Osteoblast (primary cell): Measurements from ENCODE around the gene BMPR1B. TPM values are rescaled to one million over a fixed set of nuclear protein-coding genes. Genes with fewer than 3 reads are reported as not detected.
A peak's percentile ranks its signal among the peaks of the same experiment; 100 is the strongest.

Experiments
- DNase-seq: peaks from one replicate; pipeline ENCODE4 v3.0.0; 2011; ENCODE audit warnings: low spot score, mixed read lengths; ENCODE audit not compliant: insufficient read length; ENCODE audit errors: missing footprints
- H2AFZ ChIP-seq: 2 replicates; pipeline ENCODE4 v1.6.0; 2011; ENCODE audit warnings: mild to moderate bottlenecking, low read length
- H3K27ac ChIP-seq: 2 replicates; pipeline ENCODE4 v1.5.1; 2011; ENCODE audit warnings: mild to moderate bottlenecking, low read depth, low read length, moderate library complexity
- H3K27me3 ChIP-seq: 2 replicates; pipeline ENCODE4 v1.6.0; 2012; ENCODE audit warnings: mild to moderate bottlenecking, control low read depth, inconsistent platforms, low read length, moderate library complexity; ENCODE audit not compliant: insufficient read depth
- H3K36me3 ChIP-seq: 2 replicates; pipeline ENCODE4 v1.5.1; 2011; ENCODE audit warnings: mild to moderate bottlenecking, low read length, control low read depth, moderate library complexity; ENCODE audit not compliant: insufficient read depth
- H3K4me1 ChIP-seq: 2 replicates; pipeline ENCODE4 v1.5.1; 2011; ENCODE audit warnings: mild to moderate bottlenecking, low read length, control low read depth, moderate library complexity; ENCODE audit not compliant: insufficient read depth
- H3K4me2 ChIP-seq: 2 replicates; pipeline ENCODE4 v1.6.0; 2011; ENCODE audit warnings: mild to moderate bottlenecking, low read length; ENCODE audit not compliant: insufficient read depth
- H3K4me3 ChIP-seq: fragments of 200-600 bp; sonication (generic); 3 replicates; pipeline ENCODE4 v1.5.1; 2012; ENCODE audit warnings: mild to moderate bottlenecking, low read length, inconsistent platforms; ENCODE audit not compliant: insufficient read depth
- H3K79me2 ChIP-seq: 2 replicates; pipeline ENCODE4 v1.6.0; 2012; ENCODE audit warnings: mild to moderate bottlenecking, low read length, control low read depth, inconsistent platforms; ENCODE audit not compliant: insufficient read depth
- H3K9me3 ChIP-seq: 2 replicates; pipeline ENCODE4 v1.5.1; 2011; ENCODE audit warnings: low read depth, low read length, control low read depth
- H4K20me1 ChIP-seq: 2 replicates; pipeline ENCODE4 v1.6.0; 2012; ENCODE audit warnings: mild to moderate bottlenecking, low read length, control low read depth; ENCODE audit not compliant: insufficient read depth
- total RNA-seq: library from RNA; depleted of rRNA; stranded (reverse); fragments of >200 nt; gene quantifications from 2 replicates; pipeline ENCODE4 v1.2.3, GENCODE V29; 2012
- TF ChIP-seq, protein P1 (sequence below): IDR thresholded peaks from 2 replicates; pipeline ENCODE4 v1.5.1; 2011; ENCODE audit warnings: mild to moderate bottlenecking, low read depth, low read length, moderate library complexity; ENCODE audit errors: extremely low read depth

Gene BMPR1B
- total RNA-seq, 1 donor = 2.5 TPM

DNA sequence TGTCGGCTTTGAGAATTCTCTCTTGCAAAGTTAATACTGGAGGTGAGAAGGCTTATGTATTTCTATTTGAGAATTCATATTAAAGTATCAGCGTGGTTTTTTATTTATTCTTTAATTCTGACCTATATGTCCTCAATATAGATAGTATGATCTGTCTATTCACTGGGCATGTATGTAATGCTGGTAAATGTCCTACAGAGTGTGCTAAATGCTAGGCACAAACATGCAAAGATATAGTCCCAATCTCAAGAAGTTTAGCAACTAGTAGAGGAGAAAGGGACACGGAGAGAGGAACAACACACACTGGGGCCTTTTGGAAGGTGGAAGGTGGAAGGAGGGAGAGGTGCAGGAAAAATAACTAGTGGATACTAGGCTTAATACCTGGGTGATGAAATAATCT lies 11.0 kb upstream of the BMPR1B start:
- H3K79me2 ChIP-seq = no peaks in the 10 kb centered on the region
- TF ChIP-seq, protein P1, sequence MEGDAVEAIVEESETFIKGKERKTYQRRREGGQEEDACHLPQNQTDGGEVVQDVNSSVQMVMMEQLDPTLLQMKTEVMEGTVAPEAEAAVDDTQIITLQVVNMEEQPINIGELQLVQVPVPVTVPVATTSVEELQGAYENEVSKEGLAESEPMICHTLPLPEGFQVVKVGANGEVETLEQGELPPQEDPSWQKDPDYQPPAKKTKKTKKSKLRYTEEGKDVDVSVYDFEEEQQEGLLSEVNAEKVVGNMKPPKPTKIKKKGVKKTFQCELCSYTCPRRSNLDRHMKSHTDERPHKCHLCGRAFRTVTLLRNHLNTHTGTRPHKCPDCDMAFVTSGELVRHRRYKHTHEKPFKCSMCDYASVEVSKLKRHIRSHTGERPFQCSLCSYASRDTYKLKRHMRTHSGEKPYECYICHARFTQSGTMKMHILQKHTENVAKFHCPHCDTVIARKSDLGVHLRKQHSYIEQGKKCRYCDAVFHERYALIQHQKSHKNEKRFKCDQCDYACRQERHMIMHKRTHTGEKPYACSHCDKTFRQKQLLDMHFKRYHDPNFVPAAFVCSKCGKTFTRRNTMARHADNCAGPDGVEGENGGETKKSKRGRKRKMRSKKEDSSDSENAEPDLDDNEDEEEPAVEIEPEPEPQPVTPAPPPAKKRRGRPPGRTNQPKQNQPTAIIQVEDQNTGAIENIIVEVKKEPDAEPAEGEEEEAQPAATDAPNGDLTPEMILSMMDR = peak; percentile 29
- H3K9me3 ChIP-seq = no peaks in the 10 kb centered on the region
- no peak overlapping the region for H2AFZ ChIP-seq
- H3K36me3 ChIP-seq = no peaks in the 10 kb centered on the region
- no peak overlapping the region for H3K4me3 ChIP-seq
- no peaks in the 10 kb centered on the region for H3K4me1 ChIP-seq
- no peak overlapping the region for H3K27ac ChIP-seq
- no peak for DNase-seq
- no peaks in the 10 kb centered on the region for H4K20me1 ChIP-seq
- H3K27me3 ChIP-seq = peaks cover 4% of the 10 kb centered on the region
- H3K4me2 ChIP-seq = no peak overlapping the region

DNA sequence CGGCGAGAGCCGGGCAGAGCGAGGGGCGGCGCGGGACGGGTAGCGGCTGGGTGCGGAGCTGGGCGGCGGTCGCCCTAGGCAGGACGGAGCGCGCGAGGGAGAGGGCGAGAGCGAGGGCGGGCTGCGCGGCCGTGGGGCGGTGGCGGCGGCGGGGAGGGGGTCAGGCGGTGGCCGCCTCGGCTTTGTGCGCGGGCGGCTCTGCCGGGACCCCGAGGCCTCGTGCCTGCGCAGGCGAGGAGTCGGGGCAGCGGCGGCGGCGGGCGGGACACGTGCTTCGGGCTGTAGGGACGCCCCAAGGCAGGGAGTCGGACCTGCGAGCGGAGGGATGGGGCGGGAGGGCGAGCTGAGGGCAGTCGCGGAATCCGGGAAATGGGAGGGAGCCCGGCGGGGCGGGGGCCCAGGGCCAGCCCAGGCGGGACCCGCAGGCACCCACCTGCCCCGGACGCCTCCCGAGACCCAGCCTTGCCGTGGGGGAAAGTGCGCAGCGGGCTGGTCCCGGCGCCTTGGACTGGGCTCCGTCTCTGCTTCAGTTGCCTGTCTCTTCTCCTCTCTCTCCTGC lies 465 bp downstream of the BMPR1B start:
- peak; percentile 90 for DNase-seq
- Histone ChIP-seq H2AFZ (peak overlapping the region; percentile 89), H3K4me1 (peaks cover 6% of the 10 kb centered on the region), H3K27me3 (peaks cover 57% of the 10 kb centered on the region), H3K79me2 (no peaks in the 10 kb centered on the region), H4K20me1 (no peaks in the 10 kb centered on the region), H3K4me2 (peak overlapping the region; percentile 83), H3K27ac (no peak overlapping the region), H3K4me3 (peak overlapping the region; percentile 69), H3K9me3 (no peaks in the 10 kb centered on the region), H3K36me3 (no peaks in the 10 kb centered on the region)
- TF ChIP-seq, protein P1 = no peak

DNA sequence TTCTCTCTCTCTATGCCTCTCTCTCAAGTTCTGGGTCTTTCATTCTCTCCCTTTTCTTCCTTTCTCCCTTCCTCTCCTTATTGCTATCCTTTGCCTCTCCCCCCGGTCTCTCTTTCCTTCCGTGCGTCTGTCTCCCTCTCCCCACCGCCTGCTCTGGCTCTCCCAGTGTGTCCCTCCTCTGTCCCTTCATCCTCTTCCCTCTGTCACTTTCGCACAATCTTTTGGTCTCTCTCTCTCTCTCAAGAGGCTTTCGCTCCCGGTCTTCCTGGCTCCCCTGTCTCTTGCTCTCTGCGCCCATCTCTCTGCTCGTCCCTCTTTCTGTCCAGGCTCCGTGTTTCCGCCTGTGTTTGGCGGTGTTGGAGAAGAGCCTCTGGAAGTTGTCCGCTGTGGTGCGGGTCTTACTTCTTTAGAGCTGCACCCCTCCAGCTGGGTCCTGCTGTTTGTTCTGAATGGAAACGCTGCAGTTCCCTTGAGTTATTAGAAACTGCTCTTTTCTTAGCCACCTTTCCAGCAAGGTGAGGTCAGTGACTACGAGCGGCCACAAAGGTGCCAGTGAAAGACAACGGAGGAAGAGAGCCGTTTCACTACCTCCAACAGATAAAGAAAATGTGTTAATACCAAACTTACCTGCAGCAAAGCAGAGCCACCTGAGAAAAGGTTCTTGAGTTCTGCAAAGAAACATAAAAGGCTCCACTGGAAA lies 1.1 kb downstream of the BMPR1B start:
- Histone ChIP-seq H3K36me3 (no peaks in the 10 kb centered on the region), H2AFZ (peak overlapping the region; percentile 89), H3K27ac (no peak overlapping the region), H4K20me1 (no peaks in the 10 kb centered on the region), H3K4me2 (peak overlapping the region; percentile 83), H3K9me3 (no peaks in the 10 kb centered on the region), H3K4me1 (peaks cover 6% of the 10 kb centered on the region), H3K4me3 (peak overlapping the region; percentile 69), H3K27me3 (peaks cover 57% of the 10 kb centered on the region), H3K79me2 (no peaks in the 10 kb centered on the region)
- DNase-seq = no peak
- TF ChIP-seq, protein P1 = no peak

DNA sequence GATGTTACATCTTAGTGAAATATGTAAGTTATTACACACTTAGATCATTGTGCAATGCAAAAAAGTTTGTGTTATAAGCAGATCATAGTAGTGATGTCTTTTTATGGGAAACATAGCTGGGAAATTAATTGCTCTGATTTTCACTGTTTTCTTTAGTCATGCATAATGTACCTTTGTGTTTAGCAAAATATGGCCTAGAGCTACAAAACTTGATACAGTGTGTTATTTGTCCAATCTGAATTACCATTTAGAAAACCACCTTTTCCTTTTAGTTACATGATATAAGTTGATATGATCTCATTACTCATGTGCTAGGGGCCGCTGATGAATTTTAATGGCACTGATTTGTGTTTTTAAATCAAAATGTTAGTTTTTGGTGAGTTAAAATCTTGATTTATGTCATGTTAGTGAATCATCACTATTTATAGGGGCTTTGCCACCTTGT lies 2.0 kb downstream of the BMPR1B start:
- Histone ChIP-seq H3K9me3 (no peaks in the 10 kb centered on the region), H3K4me1 (peaks cover 6% of the 10 kb centered on the region), H3K27ac (no peak overlapping the region), H3K4me2 (no peak overlapping the region), H3K4me3 (no peak overlapping the region), H4K20me1 (no peaks in the 10 kb centered on the region), H3K27me3 (peaks cover 50% of the 10 kb centered on the region), H2AFZ (no peak overlapping the region), H3K79me2 (no peaks in the 10 kb centered on the region), H3K36me3 (no peaks in the 10 kb centered on the region)
- TF ChIP-seq, protein P1 = no peak
- peak; percentile 52 for DNase-seq
